HG02852 (cell line): ENCODE data around the gene LHFPL4.
"Not testable (repeated sequence)": the region's sequence is repeated elsewhere in the genome, so short reads cannot be mapped to it uniquely, and the experiment has no call there.

Experiments
- ATAC-seq: cut with Tn5 transposase; IDR thresholded peaks from one replicate; pipeline ENCODE4 v1.9.1; 2021; ENCODE audit warnings: mild to moderate bottlenecking, moderate library complexity; ENCODE audit not compliant: unreplicated experiment

The LHFPL4 gene

GRCh38 chr3:9553021-9553947, at the start of gene LHFPL4:
Gene LHFPL4, minus strand, starts transcription at chr3:9553822. Its CDS starts 1,143 bp downstream, at chr3:9552679.
- no peak for ATAC-seq

- no peak for ATAC-seq
Measured at GRCh38 chr3:9602620-9603019, 49.0 kb upstream of the LHFPL4 start.

- ATAC-seq = not testable (repeated sequence)
Measured at GRCh38 chr3:9601006-9601581, 47.5 kb upstream of the LHFPL4 start.

GRCh38 chr3:9600597-9600996, 47.0 kb upstream of the LHFPL4 start:
- no peak for ATAC-seq

- ATAC-seq = no peak
Measured at GRCh38 chr3:9598783-9599387, 45.3 kb upstream of the LHFPL4 start.

DNA sequence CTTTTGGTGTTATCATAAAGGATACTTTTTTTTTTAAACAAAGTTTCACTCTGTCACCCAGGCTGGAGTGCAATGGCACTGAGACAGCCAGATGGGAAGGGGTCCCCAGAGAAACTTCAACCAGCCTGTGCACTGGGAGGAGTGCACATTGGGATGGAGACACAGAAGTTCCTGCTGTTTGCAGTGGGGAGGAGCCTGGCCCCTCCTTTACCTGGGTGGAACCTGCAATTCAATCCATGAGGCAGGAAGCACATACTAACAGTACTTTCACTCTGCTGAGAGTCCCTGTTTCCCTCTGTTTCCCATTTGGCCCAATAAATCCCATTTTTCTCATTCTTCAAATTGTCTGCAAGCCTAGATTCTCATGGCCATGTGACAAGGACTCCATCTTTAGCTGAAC, 42.3 kb upstream of the LHFPL4 start:
- no peak for ATAC-seq

- not testable (repeated sequence) for ATAC-seq
Measured at GRCh38 chr3:9591781-9592180, 38.2 kb upstream of the LHFPL4 start.

DNA sequence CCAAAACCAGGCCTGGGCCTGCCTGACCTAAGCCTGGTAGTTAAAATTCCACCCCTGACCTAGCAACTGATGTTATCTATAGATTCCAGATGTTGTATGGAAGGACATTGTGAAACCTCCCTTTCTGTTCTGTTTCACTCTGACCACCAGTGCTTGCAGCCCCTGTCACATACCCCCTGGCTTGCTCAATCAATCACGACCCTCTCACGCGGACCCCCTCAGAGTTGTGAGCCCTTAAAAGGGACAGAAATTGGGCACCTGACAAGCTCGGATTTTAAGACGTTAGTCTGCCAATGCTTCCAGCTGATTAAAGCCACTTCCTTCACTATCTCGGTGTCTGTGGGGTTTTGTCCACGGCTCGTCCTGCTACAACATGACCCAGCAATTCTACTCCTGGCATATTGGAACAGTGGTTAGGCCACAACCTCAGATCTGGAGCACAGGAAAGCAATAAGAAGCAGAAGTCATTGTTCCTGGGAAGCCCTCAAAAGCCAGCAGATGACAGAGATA, 36.7 kb upstream of the LHFPL4 start:
- ATAC-seq = no peak

- ATAC-seq = no peak
Measured at GRCh38 chr3:9583792-9584191, 30.2 kb upstream of the LHFPL4 start.

GRCh38 chr3:9583371-9583770, 29.7 kb upstream of the LHFPL4 start:
- no peak for ATAC-seq

DNA sequence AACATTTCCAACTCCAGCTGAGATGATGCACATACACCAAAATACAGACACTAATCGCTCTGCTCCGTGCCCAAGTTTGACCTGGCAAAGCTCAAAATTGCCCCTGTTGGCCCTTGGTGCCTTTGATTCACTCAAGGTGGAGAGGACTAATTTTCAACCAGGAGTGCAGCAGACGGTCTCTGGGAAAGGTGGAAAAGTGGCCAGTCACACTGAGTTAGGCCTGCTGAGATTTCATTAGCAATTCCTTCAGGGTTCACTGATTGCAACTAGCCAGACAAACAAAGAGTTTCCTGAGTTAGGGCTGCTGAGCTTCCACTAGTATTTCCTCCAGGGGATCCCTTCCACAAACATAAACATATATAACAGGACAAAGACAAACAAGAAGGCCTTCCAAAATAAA, 28.7 kb upstream of the LHFPL4 start:
- no peak for ATAC-seq

DNA sequence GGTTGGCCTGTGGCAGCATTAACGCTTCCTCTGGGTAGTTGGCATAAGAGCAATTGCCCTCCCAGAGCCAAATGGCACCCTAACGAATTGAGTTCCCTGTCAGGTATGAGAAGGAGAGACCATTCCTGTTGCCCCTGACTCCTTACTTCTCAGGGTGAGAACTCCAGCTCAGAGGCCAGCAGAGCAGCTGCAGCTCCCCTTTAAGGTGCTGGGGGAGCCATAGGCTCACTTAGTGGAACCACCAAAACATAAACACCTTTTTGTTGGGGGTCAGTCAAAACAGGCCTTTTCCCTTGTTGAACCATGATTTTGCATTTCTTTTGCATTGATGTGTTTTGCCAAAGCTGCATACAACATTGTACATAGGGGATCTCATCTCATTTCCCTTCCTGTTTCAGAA, 28.1 kb upstream of the LHFPL4 start:
- ATAC-seq = no peak

DNA sequence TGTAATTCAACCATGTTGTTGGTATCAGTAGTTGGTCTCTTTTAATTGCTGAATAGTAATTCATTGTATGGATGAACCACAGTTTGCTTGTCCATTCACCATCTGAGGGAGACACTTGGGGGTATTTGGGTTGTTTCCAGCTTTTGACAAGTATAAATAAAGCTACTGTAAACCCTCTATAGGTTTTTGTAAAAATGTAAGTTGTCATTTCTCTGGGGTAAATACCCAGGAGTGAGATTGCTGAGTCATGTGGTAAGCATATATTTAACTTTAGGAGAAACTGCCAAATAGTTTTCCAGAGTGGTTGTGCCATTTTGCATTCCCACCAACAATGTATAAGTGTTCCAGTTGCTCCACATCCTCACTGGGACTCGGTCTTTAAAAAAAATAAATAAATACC, 15.4 kb upstream of the LHFPL4 start:
- ATAC-seq = no peak

DNA sequence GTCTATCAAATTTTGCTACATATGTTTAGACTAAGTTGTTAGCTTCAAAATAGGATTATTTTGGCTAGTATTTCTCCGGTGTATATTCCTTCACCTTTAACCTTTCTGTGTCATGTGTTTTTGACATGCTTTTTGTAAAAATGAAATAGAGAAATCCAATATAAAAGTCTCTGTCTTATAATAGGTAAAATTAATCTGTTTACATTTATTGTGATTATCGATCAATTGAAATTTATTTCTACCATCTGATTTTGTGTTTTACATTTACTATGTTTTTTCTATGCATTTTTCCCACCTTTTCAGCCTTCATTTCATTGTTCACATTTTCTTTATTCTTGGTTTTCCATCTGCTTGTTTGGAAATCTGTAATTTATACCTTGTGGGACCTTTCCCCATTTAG, 11.7 kb upstream of the LHFPL4 start:
- ATAC-seq = no peak

DNA sequence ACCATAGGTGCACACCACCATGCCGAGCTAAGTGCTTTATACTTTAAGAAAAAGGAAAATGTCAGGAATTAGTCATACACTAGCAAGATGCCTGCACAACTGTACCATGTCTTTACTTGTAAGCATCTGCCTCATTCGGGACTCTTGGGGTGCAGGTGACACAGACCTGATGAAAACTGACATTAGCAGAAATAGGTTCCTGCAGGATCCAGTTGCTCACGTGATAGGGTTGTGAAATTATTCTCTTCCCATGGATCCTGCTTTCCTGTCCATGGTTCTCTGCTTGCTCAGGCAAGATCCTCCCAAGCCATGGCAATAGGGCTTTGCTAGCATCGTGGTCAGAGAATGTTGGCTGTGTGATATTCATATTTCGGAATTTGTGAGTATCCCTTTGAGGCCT, 10.2 kb upstream of the LHFPL4 start:
- no peak for ATAC-seq

GRCh38 chr3:9560056-9560455, 6.4 kb upstream of the LHFPL4 start:
- not testable (repeated sequence) for ATAC-seq

- ATAC-seq = no peak
Measured at GRCh38 chr3:9553948-9554513, 409 bp upstream of the LHFPL4 start.

DNA sequence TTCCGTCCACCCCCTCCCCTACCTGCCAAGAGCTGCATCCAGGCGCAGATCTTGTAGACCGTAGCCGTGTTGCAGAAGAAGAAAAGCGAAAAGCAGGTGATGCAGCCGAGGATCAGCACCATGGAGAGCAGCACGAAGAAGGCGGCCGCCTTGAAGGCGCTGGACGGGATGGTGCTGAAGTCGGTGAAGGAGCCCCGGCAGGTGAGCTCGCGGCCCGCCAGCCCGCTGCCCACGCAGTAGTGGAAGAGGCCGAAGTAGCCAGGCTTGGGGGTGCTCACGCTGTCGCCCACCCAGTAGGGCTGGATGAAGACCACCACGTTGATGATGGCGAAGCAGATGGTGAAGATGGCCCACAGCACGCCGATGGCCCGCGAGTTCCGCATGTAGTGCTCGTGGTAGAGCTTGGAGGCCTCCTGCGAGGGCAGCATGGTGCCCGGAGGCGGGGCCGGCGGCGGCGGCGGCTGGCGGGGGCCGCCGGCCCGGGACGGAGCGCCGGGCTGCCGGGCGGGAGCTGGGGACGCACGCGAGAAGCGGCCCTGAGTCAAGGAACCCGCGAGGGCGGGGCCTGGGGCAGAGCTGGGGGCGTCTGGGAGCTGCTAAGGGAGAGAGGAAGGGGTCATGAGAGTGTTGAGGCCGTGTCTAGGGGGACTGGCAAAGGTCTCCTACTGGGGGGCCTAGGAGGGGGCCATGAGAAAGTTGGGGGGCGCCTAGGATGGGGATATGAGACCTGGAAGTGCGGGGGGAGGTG, 1.2 kb downstream of the LHFPL4 start:
- ATAC-seq = no peak

- no peak for ATAC-seq
Measured at GRCh38 chr3:9550999-9551398, 2.6 kb downstream of the LHFPL4 start.

- no peak for ATAC-seq
Measured at GRCh38 chr3:9549600-9549999, 4.0 kb downstream of the LHFPL4 start.

- ATAC-seq = no peak
Measured at GRCh38 chr3:9548991-9549390, 4.6 kb downstream of the LHFPL4 start.
